Peyer's patch (tissue), 4 donors: ENCODE results near the gene VPS13C.
"Not testable (repeated sequence)": the region's sequence is repeated elsewhere in the genome, so short reads cannot be mapped to it uniquely, and the experiment has no call there.

Source experiments
- POLR2A ChIP-seq, 2 donors: fragments of 450-650 bp; IDR thresholded peaks; one replicate each; pipeline ENCODE4 v1.5.1; 2017; ENCODE audit warnings: antibody characterized with exemption in 2 of 2, mild to moderate bottlenecking in 2 of 2, moderate library complexity in 2 of 2
- TF ChIP-seq, protein P1 (sequence below), 6 experiments: fragments of 450-650 bp in 4 of 6; fragments of 200-600 bp in 2 of 6; sonication (generic) in 1 of 6; IDR thresholded peaks; one replicate each; pipeline ENCODE4 v1.5.1; 2017 to 2019; ENCODE audit warnings: antibody characterized with exemption in 6 of 6, mild to moderate bottlenecking in 3 of 6, moderate library complexity in 1 of 6

DNA sequence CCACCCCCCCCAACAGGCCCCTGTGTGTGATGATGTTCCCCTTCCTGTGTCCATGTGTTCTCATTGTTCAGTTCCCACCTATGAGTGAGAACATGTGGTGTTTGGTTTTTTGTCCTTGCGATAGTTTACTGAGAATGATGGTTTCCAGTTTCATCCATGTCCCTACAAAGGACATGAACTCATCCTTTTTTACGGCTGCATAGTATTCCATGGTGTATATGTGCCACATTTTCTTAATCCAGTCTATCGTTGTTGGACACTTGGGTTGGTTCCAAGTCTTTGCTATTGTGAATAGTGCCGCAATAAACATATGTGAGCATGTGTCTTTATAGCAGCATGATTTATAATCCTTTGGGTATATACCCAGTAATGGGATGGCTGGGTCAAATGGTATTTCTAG is 12.0 kb downstream of the VPS13C start:
- TF ChIP-seq, protein P1, sequence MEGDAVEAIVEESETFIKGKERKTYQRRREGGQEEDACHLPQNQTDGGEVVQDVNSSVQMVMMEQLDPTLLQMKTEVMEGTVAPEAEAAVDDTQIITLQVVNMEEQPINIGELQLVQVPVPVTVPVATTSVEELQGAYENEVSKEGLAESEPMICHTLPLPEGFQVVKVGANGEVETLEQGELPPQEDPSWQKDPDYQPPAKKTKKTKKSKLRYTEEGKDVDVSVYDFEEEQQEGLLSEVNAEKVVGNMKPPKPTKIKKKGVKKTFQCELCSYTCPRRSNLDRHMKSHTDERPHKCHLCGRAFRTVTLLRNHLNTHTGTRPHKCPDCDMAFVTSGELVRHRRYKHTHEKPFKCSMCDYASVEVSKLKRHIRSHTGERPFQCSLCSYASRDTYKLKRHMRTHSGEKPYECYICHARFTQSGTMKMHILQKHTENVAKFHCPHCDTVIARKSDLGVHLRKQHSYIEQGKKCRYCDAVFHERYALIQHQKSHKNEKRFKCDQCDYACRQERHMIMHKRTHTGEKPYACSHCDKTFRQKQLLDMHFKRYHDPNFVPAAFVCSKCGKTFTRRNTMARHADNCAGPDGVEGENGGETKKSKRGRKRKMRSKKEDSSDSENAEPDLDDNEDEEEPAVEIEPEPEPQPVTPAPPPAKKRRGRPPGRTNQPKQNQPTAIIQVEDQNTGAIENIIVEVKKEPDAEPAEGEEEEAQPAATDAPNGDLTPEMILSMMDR (IDR thresholded peaks at IDR 0.05), result not testable (repeated sequence)
- not testable (repeated sequence) for TF ChIP-seq POLR2A (IDR thresholded peaks at IDR 0.05)
